ENCODE measurements around the gene ARHGEF7.
"Not testable (repeated sequence)": the region's sequence is repeated elsewhere in the genome, so short reads cannot be mapped to it uniquely, and the experiment has no call there.

ARHGEF7 gene

GRCh38 chr13:111068009-111068350, 47.1 kb upstream of the ARHGEF7 start:
- no peak overlapping the region for H3K27ac ChIP-seq (ENCODE audit: low read depth, low read length, poor library complexity, severe bottlenecking)
- no peak overlapping the region for H3K4me3 ChIP-seq (ENCODE audit: low read depth, low read length, poor library complexity, severe bottlenecking)
- no peak for TF ChIP-seq EZH2 (IDR thresholded peaks at IDR 0.05; ENCODE audit: borderline replicate concordance, low read length)
- TF ChIP-seq, protein P1, sequence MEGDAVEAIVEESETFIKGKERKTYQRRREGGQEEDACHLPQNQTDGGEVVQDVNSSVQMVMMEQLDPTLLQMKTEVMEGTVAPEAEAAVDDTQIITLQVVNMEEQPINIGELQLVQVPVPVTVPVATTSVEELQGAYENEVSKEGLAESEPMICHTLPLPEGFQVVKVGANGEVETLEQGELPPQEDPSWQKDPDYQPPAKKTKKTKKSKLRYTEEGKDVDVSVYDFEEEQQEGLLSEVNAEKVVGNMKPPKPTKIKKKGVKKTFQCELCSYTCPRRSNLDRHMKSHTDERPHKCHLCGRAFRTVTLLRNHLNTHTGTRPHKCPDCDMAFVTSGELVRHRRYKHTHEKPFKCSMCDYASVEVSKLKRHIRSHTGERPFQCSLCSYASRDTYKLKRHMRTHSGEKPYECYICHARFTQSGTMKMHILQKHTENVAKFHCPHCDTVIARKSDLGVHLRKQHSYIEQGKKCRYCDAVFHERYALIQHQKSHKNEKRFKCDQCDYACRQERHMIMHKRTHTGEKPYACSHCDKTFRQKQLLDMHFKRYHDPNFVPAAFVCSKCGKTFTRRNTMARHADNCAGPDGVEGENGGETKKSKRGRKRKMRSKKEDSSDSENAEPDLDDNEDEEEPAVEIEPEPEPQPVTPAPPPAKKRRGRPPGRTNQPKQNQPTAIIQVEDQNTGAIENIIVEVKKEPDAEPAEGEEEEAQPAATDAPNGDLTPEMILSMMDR (IDR thresholded peaks at IDR 0.05; ENCODE audit: low read length): no peak
- H3K4me1 ChIP-seq (ENCODE audit: insufficient read depth, low read length, severe bottlenecking): no peaks in the 10 kb centered on the region
- H4K20me1 ChIP-seq (ENCODE audit: insufficient read depth, low read length): no peaks in the 10 kb centered on the region
- no peaks in the 10 kb centered on the region for H3K36me3 ChIP-seq (ENCODE audit: insufficient read depth, low read length)
- no peak overlapping the region for H3K4me2 ChIP-seq (ENCODE audit: low read length)
- H3K9me3 ChIP-seq (ENCODE audit: low read length): peaks cover 5% of the 10 kb centered on the region; the same call in 1 of the 2 replicates
- H3F3A ChIP-seq (ENCODE audit: insufficient read depth, low read length): no peaks in the 10 kb centered on the region
- peaks cover 6% of the 10 kb centered on the region; the same call in 1 of the 2 replicates for H3K27me3 ChIP-seq (ENCODE audit: insufficient read depth, low read length)
- no peak overlapping the region for H3K9ac ChIP-seq (ENCODE audit: low read length)
- H3K9me2 ChIP-seq (ENCODE audit: low read depth, low read length): no peaks in the 10 kb centered on the region
- no peak overlapping the region for H2AFZ ChIP-seq (ENCODE audit: low read length)
- no peaks in the 10 kb centered on the region for H3K79me2 ChIP-seq (ENCODE audit: insufficient read depth, low read length)

GRCh38 chr13:111071120-111071519, 44.0 kb upstream of the ARHGEF7 start:
- H3F3A ChIP-seq (ENCODE audit: insufficient read depth, low read length); H3K9ac ChIP-seq (ENCODE audit: low read length); H3K79me2 ChIP-seq (ENCODE audit: insufficient read depth, low read length): not testable (repeated sequence)

DNA sequence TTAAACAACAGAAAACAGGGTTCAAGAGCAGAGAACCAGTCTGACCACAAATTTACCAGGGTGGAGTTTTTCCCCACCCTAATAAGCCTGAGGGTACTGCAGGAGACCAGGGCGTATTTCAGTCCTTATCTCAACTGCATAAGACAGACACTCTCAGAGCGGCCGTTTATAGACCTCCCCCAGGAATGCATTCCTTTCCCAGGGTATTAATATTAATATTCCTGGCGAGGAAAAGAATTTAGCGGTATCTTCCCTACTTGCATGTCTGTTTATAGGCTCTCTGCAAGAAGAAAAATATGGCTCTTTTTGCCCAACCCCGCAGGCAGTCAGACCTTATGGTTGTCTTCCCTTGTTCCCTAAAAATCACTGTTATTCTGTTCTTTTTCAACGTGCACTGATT, 43.6 kb upstream of the ARHGEF7 start:
- H3K4me1 ChIP-seq (ENCODE audit: insufficient read depth, low read length, severe bottlenecking); H4K20me1 ChIP-seq (ENCODE audit: insufficient read depth, low read length); H3F3A ChIP-seq (ENCODE audit: insufficient read depth, low read length); H3K9me2 ChIP-seq (ENCODE audit: low read depth, low read length); H3K36me3 ChIP-seq (ENCODE audit: insufficient read depth, low read length); H3K79me2 ChIP-seq (ENCODE audit: insufficient read depth, low read length); H3K4me2 ChIP-seq (ENCODE audit: low read length); H3K27me3 ChIP-seq (ENCODE audit: insufficient read depth, low read length); H2AFZ ChIP-seq (ENCODE audit: low read length); H3K9ac ChIP-seq (ENCODE audit: low read length); H3K4me3 ChIP-seq (ENCODE audit: low read depth, low read length, poor library complexity, severe bottlenecking); H3K27ac ChIP-seq (ENCODE audit: low read depth, low read length, poor library complexity, severe bottlenecking): not testable (repeated sequence)
- peaks cover 24% of the 10 kb centered on the region for H3K9me3 ChIP-seq (ENCODE audit: low read length)

More at GRCh38 chr13:111071120-111071519, 44.0 kb upstream of the ARHGEF7 start:
- H3K36me3 ChIP-seq (ENCODE audit: insufficient read depth, low read length); H4K20me1 ChIP-seq (ENCODE audit: insufficient read depth, low read length); H3K9me2 ChIP-seq (ENCODE audit: low read depth, low read length); H3K4me1 ChIP-seq (ENCODE audit: insufficient read depth, low read length, severe bottlenecking); H2AFZ ChIP-seq (ENCODE audit: low read length); H3K4me3 ChIP-seq (ENCODE audit: low read depth, low read length, poor library complexity, severe bottlenecking); H3K4me2 ChIP-seq (ENCODE audit: low read length); H3K27ac ChIP-seq (ENCODE audit: low read depth, low read length, poor library complexity, severe bottlenecking); H3K27me3 ChIP-seq (ENCODE audit: insufficient read depth, low read length): not testable (repeated sequence)
- H3K9me3 ChIP-seq (ENCODE audit: low read length): peaks cover 24% of the 10 kb centered on the region
- TF ChIP-seq, protein P1 (IDR thresholded peaks at IDR 0.05; ENCODE audit: low read length): peak; percentile 67

- Histone ChIP-seq H3K27ac (ENCODE audit: low read depth, low read length, poor library complexity, severe bottlenecking) (no peak overlapping the region), H3K4me1 (ENCODE audit: insufficient read depth, low read length, severe bottlenecking) (no peaks in the 10 kb centered on the region)
Observed at GRCh38 chr13:111074826-111075225, 40.3 kb upstream of the ARHGEF7 start.

More at GRCh38 chr13:111074826-111075225, 40.3 kb upstream of the ARHGEF7 start:
- H3K9me2 ChIP-seq (ENCODE audit: low read depth, low read length): no peaks in the 10 kb centered on the region
- no peak overlapping the region for H2AFZ ChIP-seq (ENCODE audit: low read length)
- H3K27me3 ChIP-seq (ENCODE audit: insufficient read depth, low read length): peaks cover 6% of the 10 kb centered on the region; the same call in 1 of the 2 replicates
- TF ChIP-seq EZH2 (IDR thresholded peaks at IDR 0.05; ENCODE audit: borderline replicate concordance, low read length): no peak
- TF ChIP-seq, protein P1 (IDR thresholded peaks at IDR 0.05; ENCODE audit: low read length): no peak
- no peaks in the 10 kb centered on the region for H4K20me1 ChIP-seq (ENCODE audit: insufficient read depth, low read length)
- H3K9ac ChIP-seq (ENCODE audit: low read length): no peak overlapping the region
- H3K4me3 ChIP-seq (ENCODE audit: low read depth, low read length, poor library complexity, severe bottlenecking): no peak overlapping the region
- no peaks in the 10 kb centered on the region for H3K79me2 ChIP-seq (ENCODE audit: insufficient read depth, low read length)
- no peak overlapping the region for H3K4me2 ChIP-seq (ENCODE audit: low read length)
- no peaks in the 10 kb centered on the region for H3F3A ChIP-seq (ENCODE audit: insufficient read depth, low read length)
- peaks cover 24% of the 10 kb centered on the region for H3K9me3 ChIP-seq (ENCODE audit: low read length)
- no peaks in the 10 kb centered on the region for H3K36me3 ChIP-seq (ENCODE audit: insufficient read depth, low read length)
